Measurements from ENCODE around the gene ABCD1. TPM values are rescaled to one million over a fixed set of nuclear protein-coding genes. Genes with fewer than 3 reads are reported as not detected.
"Not testable (repeated sequence)": the region's sequence is repeated elsewhere in the genome, so short reads cannot be mapped to it uniquely, and the experiment has no call there.

Gene ABCD1
- polyA plus RNA-seq, 1 donor from 2014 or later: 3.6 TPM

DNA sequence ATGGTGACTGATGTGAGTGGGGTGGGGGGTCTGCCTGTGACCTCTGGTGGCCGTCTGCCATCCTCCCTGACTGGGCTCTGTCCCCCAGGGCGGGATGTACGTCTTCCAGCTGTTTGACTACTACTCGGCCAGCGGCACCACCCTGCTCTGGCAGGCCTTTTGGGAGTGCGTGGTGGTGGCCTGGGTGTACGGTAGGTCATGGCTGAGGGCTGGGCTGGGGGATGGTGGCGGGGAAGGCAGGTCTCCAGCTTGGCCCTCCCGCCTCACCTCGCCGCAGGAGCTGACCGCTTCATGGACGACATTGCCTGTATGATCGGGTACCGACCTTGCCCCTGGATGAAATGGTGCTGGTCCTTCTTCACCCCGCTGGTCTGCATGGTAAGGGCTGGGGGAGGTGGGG lies 30.4 kb upstream of the ABCD1 start:
- not testable (repeated sequence) for H3F3A ChIP-seq (ENCODE audit: insufficient read depth, low read length, poor library complexity, severe bottlenecking); H2AFZ ChIP-seq (ENCODE audit: low read depth, low read length); H3K79me2 ChIP-seq (replicated peaks; ENCODE audit: insufficient read depth, low read length); H3K4me2 ChIP-seq (ENCODE audit: low read length); H3K9me3 ChIP-seq (ENCODE audit: low read length); H4K20me1 ChIP-seq (ENCODE audit: insufficient read depth); H3K36me3 ChIP-seq (ENCODE audit: insufficient read depth, low read length); H3K9me2 ChIP-seq (ENCODE audit: insufficient read depth, low read length); H3K4me3 ChIP-seq (ENCODE audit: low read length); H3K27ac ChIP-seq (ENCODE audit: low read length); H3K27me3 ChIP-seq (ENCODE audit: insufficient read depth, low read depth, low read length); H3K9ac ChIP-seq (ENCODE audit: low read length)

DNA sequence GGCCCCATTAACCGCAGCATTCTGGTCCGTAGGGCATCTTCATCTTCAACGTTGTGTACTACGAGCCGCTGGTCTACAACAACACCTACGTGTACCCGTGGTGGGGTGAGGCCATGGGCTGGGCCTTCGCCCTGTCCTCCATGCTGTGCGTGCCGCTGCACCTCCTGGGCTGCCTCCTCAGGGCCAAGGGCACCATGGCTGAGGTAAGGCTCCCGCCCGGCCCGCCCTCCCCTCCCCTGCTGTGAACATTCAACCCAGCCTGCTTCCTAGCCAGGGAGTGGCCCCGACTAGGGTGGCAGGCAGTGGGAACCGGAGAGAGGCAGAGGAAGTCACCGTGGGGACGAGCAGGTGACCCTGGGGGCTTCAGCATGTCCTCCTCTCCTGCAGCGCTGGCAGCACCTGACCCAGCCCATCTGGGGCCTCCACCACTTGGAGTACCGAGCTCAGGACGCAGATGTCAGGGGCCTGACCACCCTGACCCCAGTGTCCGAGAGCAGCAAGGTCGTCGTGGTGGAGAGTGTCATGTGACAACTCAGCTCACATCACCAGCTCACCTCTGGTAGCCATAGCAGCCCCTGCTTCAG lies 29.9 kb upstream of the ABCD1 start:
- no peak overlapping the region for H3K4me3 ChIP-seq (ENCODE audit: low read length)
- peaks cover 6% of the 10 kb centered on the region for H3K79me2 ChIP-seq (replicated peaks; ENCODE audit: insufficient read depth, low read length)
- H4K20me1 ChIP-seq (ENCODE audit: insufficient read depth): peaks cover 2% of the 10 kb centered on the region
- no peaks in the 10 kb centered on the region for H3K9me2 ChIP-seq (ENCODE audit: insufficient read depth, low read length)
- H3K4me2 ChIP-seq (ENCODE audit: low read length): no peak overlapping the region
- H3K27me3 ChIP-seq (ENCODE audit: insufficient read depth, low read depth, low read length): no peaks in the 10 kb centered on the region
- no peak overlapping the region for H3K27ac ChIP-seq (ENCODE audit: low read length)
- H2AFZ ChIP-seq (ENCODE audit: low read depth, low read length): no peak overlapping the region
- no peak for TF ChIP-seq TAF1 (IDR thresholded peaks at IDR 0.05; ENCODE audit: low read depth)
- H3F3A ChIP-seq (ENCODE audit: insufficient read depth, low read length, poor library complexity, severe bottlenecking): no peaks in the 10 kb centered on the region
- H3K36me3 ChIP-seq (ENCODE audit: insufficient read depth, low read length): no peaks in the 10 kb centered on the region
- H3K9me3 ChIP-seq (ENCODE audit: low read length): no peaks in the 10 kb centered on the region
- H3K9ac ChIP-seq (ENCODE audit: low read length): no peak overlapping the region

DNA sequence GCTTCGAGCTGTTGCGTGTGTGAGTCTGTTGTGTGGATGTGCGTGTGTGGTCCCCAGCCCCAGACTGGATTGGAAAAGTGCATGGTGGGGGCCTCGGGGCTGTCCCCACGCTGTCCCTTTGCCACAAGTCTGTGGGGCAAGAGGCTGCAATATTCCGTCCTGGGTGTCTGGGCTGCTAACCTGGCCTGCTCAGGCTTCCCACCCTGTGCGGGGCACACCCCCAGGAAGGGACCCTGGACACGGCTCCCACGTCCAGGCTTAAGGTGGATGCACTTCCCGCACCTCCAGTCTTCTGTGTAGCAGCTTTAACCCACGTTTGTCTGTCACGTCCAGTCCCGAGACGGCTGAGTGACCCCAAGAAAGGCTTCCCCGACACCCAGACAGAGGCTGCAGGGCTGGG lies 28.6 kb upstream of the ABCD1 start:
- H3K9me2 ChIP-seq (ENCODE audit: insufficient read depth, low read length): no peaks in the 10 kb centered on the region
- H3K79me2 ChIP-seq (replicated peaks; ENCODE audit: insufficient read depth, low read length): no peaks in the 10 kb centered on the region
- H3K27me3 ChIP-seq (ENCODE audit: insufficient read depth, low read depth, low read length): no peaks in the 10 kb centered on the region
- H3F3A ChIP-seq (ENCODE audit: insufficient read depth, low read length, poor library complexity, severe bottlenecking): no peaks in the 10 kb centered on the region
- TF ChIP-seq, protein P1, sequence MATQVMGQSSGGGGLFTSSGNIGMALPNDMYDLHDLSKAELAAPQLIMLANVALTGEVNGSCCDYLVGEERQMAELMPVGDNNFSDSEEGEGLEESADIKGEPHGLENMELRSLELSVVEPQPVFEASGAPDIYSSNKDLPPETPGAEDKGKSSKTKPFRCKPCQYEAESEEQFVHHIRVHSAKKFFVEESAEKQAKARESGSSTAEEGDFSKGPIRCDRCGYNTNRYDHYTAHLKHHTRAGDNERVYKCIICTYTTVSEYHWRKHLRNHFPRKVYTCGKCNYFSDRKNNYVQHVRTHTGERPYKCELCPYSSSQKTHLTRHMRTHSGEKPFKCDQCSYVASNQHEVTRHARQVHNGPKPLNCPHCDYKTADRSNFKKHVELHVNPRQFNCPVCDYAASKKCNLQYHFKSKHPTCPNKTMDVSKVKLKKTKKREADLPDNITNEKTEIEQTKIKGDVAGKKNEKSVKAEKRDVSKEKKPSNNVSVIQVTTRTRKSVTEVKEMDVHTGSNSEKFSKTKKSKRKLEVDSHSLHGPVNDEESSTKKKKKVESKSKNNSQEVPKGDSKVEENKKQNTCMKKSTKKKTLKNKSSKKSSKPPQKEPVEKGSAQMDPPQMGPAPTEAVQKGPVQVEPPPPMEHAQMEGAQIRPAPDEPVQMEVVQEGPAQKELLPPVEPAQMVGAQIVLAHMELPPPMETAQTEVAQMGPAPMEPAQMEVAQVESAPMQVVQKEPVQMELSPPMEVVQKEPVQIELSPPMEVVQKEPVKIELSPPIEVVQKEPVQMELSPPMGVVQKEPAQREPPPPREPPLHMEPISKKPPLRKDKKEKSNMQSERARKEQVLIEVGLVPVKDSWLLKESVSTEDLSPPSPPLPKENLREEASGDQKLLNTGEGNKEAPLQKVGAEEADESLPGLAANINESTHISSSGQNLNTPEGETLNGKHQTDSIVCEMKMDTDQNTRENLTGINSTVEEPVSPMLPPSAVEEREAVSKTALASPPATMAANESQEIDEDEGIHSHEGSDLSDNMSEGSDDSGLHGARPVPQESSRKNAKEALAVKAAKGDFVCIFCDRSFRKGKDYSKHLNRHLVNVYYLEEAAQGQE (IDR thresholded peaks at IDR 0.05; ENCODE audit: borderline replicate concordance): no peak
- no peaks in the 10 kb centered on the region for H3K9me3 ChIP-seq (ENCODE audit: low read length)
- H4K20me1 ChIP-seq (ENCODE audit: insufficient read depth): no peaks in the 10 kb centered on the region
- H3K4me2 ChIP-seq (ENCODE audit: low read length): no peak overlapping the region
- H3K4me3 ChIP-seq (ENCODE audit: low read length): no peak overlapping the region
- H3K27ac ChIP-seq (ENCODE audit: low read length): no peak overlapping the region
- H3K36me3 ChIP-seq (ENCODE audit: insufficient read depth, low read length): no peaks in the 10 kb centered on the region
- no peak overlapping the region for H2AFZ ChIP-seq (ENCODE audit: low read depth, low read length)
- no peak overlapping the region for H3K9ac ChIP-seq (ENCODE audit: low read length)

DNA sequence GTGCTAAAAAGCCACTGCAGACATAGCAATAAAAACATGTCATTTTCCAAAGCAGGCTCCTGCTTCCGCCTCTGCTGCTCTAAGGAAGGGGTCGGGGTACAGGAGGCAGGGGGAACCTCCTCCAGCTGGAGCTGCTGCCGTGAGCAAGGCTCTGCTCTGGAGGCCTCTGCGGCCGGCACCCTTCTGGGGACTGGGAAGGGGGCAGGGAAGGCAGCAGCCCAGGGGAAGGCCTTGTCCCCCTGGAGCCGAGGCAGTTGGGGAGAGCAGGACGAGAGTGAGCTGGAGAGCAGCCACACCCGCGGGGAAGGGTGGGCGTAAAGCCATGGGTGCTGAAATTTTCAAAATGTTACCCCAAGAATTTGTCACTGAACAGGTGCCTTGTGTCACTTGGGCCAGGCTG lies 28.1 kb upstream of the ABCD1 start:
- not testable (repeated sequence) for H3K27me3 ChIP-seq (ENCODE audit: insufficient read depth, low read depth, low read length); H4K20me1 ChIP-seq (ENCODE audit: insufficient read depth); H3K27ac ChIP-seq (ENCODE audit: low read length); H3K36me3 ChIP-seq (ENCODE audit: insufficient read depth, low read length); H3K79me2 ChIP-seq (replicated peaks; ENCODE audit: insufficient read depth, low read length); H3K4me3 ChIP-seq (ENCODE audit: low read length); H2AFZ ChIP-seq (ENCODE audit: low read depth, low read length); H3K9me2 ChIP-seq (ENCODE audit: insufficient read depth, low read length); H3K4me2 ChIP-seq (ENCODE audit: low read length); H3F3A ChIP-seq (ENCODE audit: insufficient read depth, low read length, poor library complexity, severe bottlenecking); H3K9ac ChIP-seq (ENCODE audit: low read length); H3K9me3 ChIP-seq (ENCODE audit: low read length)

DNA sequence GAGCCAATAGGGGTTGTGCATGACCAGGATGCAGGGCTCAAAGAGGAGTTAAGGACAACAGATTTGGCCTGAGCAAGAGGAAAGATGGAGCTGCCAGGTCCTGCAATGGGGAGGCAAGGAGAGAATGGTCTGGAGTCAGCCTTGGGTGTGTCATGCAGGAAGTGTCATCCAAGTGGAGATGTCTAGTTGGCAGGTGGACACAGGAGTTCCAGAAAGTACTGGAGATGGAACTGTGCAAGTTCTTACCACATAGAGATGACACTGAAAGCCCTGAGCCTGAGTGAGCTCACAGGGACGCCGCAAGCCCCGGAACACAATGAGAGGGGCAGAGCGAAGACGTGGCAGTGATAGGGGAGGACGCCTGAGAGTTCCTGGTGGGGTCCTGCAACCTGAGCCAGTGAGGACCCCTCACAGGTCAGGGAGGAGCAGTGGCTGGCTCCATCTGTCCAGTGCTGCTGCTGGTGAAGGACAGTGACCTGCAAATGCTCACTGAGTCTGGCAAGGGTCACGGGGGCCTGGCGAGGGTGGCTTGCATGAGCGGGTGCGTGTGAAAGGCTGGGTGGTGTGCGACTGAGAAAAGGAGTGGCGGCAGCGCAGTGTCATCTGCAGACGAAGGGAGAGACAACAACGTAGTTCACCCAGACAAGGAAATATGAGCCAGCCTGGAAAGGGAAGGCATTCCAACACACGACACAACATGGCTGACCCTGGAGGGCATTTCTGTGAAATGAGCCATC lies 27.5 kb upstream of the ABCD1 start:
- not testable (repeated sequence) for H4K20me1 ChIP-seq (ENCODE audit: insufficient read depth); H3K9me2 ChIP-seq (ENCODE audit: insufficient read depth, low read length); H3K4me2 ChIP-seq (ENCODE audit: low read length); H3K9me3 ChIP-seq (ENCODE audit: low read length); H3K27ac ChIP-seq (ENCODE audit: low read length); H3K36me3 ChIP-seq (ENCODE audit: insufficient read depth, low read length); H3K9ac ChIP-seq (ENCODE audit: low read length); H2AFZ ChIP-seq (ENCODE audit: low read depth, low read length); H3K4me3 ChIP-seq (ENCODE audit: low read length); H3K27me3 ChIP-seq (ENCODE audit: insufficient read depth, low read depth, low read length); H3F3A ChIP-seq (ENCODE audit: insufficient read depth, low read length, poor library complexity, severe bottlenecking); H3K79me2 ChIP-seq (replicated peaks; ENCODE audit: insufficient read depth, low read length)

Measured in neural cell (in vitro differentiated cells).